ENCODE measurements around the gene BEST2.

BEST2 gene

DNA sequence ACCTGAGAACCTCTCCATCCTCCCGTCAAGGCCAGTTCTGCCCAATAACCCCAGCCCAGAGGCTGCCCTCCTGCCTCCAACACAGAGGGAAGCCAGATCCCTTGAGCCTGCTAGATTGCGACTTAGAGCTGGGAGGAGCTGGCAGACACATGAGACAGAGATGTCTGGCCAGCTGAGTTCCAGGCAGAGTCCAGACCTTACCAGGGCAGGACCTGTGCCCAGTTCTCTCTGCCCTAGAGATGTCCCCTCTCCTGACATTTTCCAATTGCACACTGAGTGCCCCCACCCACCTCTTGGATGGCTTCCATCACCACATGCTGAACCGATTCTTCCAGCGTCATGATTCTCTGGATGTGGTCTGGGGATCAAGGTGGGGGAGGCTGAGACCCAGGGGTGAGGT, 20.7 kb downstream of the BEST2 start:
- no peak for DNase-seq

DNA sequence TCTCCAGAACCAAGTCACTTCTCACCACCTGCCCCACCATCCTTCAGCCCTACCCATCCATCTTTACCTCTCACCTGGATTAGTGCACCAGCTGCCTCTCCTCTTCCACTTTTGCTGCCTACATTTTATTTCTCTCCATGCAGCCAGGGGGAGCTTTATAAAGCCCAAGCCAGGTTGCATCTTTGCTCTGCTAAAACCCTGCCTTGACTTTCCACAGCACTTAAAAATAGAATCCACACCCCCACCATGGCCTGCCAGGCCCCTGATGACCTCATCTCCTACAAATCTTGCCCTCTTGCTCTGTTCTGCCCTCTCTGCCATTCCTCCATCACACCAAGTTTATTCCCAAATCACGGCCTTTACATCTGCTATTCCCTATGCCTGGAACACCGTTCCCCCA, 22.0 kb downstream of the BEST2 start:
- peak; percentile 56 for DNase-seq

DNA sequence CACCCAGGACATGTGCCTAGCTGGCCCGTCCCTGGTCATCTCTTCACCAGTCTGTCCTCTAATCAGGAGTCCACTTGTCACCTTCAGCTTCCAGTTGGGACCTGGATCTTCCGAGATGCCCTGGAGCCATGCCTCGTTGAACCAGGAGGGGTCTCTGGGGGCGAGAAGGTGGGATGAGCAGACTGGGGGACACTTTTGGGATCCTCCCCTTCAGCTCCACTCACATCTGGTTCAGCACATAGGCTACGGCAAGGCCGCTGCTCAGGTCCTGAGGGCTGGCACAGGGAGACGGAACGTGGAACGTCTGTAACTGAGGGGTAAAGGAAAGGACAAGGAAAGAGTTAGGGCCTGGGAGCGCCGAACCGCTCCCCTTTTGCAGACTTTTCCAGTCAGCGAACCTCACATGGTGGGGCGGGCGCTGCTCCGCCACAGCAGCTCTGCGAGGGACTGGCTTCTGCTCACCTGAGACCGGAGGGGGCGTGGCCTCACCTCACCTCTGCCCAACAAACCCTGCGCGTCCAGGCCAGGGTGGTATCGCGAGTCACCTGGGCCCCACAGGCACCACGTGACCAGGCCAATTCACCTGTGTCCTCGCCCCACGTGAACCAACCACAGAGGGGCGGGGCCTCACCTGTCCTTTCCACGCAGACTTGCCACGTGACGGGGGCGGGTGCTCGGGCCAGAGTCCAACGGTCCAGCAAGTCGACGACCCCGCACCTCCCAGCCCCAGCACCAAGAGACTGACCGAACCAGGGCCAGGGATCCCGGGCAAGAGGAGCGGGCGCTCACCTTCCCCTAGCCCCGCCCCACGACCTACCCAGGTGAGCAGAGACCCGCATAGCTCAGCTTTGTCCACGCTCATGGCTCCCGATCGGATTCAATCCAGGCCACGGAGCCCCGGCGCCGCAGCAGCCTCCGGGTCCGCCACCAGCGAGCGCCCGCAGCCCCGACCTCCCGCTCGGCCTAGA, 23.3 kb downstream of the BEST2 start, which contains the start of gene HOOK2:
Gene HOOK2 (minus strand): TSS at position 965 of the 968 bp plus-strand sequence. CDS start 103 bp downstream, at position 862.
- DNase-seq, result no peak

DNA sequence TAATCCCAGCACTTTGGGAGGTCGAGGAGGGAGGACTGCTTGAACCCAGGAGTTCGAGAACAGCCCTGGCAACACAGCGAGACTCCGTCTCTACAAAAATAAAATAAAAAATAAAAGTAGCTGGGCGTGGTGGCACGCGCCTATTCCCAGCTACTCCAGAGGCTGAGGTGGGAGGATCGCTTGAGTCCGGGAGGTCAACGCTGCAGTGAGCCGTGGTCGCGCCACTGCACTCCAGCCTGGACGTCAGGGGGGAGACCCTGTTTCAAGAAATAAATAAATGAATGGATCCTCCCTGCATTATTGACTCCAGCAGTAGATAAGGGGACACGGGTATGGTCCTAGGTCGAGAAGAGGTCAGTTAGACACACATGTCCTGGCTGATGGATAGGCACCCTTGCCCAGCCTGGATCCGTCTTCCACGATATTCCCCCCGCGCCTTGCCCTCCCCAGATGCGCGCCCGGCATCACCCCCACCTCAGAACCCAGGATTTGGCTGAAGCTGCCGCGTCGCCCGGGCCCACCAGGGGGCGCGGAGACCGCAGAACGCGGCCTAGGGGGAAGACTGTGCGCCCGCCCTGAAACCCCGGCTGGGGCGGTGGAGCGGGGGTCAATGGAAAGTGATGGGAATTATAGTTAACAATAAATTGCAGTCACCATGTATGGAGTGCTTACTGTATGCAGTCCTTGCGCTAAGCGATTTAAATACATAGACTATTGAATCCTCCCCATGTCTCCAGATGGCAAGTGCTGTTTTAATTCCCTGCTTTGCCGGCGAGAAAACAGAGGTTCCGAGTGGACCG, 25.8 kb downstream of the BEST2 start:
- DNase-seq, result peak; percentile 73

DNA sequence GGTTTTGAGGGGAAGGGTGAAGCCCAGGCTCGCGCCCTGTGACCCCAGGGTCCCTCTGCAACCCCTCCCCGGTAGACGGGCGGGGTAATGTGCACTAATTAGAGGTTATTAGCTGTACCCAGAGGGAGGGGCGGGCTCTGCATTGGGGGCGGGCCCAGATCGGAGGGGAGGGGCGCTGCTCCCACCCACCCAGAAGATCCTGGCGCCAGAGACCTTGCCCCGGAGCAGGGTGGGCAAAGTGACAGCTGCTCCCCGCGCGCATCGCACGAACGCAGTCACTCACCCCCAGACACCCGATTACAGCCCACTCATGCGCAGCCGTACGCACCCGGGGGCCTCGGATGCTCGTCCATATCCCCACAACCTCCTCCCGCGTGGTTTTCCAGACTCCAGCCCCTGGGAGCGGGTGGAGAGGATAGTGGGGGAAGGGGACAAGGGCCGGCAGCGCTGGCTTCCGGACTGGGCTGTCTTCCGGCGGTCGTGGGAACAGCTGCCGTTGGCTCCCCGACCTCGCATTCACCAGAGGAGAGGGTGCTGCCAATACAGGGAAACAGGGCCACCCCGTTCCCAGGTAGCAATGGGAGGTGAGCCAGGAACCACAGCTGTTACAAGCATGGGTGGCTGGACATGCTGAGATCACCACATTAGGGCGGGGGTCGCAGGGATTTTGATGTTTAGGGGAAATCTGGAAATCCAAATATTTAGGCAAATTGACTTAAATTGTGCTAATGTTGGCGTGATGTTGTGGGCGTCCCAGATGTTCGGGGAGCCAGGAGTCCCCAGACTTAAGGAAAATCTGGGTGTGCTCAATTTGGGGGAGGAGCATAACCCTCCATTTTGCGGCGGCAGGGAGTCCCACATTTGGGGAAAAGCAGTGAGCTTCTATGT, 26.7 kb downstream of the BEST2 start:
- peak; percentile 64 for DNase-seq

DNA sequence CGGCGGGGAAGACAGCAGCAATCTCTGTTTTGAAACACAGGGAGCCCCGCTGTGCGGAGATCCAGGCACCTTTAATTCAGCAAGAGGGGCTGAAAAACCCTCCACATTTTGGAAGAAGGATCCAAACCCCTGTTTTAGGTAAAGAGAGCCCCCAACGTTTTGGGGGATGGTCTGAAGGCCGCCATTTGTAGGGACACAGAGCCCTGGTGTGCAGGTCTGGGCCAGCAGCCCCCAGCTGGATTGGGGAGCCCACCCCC, 27.2 kb downstream of the BEST2 start:
- DNase-seq, result no peak

DNA sequence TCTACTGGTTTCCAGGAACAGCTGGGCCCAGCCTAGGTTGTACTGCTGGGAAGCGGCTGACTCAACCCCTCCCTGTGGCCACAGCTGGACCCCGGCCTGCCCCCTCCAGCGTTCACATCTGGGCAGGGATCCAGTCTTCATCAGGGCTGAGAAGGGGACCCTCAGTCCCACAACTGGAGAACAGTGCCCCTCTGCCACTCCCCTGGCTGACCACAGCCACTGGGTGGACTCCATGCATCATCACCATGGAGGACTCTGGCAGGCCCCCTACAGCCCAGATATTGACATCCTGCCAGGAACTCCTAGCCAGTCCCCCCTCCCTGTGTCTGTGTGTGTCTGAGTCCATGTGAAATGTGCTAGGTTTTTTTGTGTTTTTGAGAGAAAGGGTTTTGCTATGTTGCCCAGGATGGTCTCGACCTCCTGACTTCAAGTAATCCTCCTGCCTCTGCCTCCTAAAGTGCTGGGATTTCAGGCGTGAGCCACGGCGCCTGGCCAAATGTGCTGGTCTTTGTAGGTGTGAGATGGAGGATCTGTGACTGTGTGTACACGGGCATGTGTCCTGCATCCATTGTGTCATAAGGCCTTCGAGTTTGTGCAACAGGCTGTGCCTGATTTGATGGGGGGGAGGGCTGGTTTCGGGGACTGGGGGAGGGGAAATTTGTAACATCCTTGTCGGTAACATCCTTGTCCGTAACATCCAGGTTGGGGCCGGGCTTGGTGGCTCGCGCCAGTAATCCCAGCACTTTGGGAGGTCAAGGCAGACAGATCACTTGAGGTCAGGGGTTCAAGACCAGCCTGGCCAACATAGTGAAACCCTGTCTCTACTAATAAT, 27.8 kb downstream of the BEST2 start:
- DNase-seq, result peak; percentile 63

DNA sequence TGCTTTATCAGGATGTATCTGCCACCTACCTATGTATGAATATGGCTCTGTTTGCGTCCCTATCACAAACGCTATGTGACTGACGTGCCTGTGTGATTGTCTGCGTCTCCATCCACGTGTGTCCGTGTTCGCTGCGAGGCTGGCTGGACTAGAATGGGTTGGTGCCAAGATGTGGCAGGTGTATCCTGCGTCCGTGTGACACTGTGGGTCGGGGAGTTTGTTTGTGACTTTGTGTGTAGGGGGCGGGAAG, 30.5 kb downstream of the BEST2 start:
- no peak for DNase-seq

DNA sequence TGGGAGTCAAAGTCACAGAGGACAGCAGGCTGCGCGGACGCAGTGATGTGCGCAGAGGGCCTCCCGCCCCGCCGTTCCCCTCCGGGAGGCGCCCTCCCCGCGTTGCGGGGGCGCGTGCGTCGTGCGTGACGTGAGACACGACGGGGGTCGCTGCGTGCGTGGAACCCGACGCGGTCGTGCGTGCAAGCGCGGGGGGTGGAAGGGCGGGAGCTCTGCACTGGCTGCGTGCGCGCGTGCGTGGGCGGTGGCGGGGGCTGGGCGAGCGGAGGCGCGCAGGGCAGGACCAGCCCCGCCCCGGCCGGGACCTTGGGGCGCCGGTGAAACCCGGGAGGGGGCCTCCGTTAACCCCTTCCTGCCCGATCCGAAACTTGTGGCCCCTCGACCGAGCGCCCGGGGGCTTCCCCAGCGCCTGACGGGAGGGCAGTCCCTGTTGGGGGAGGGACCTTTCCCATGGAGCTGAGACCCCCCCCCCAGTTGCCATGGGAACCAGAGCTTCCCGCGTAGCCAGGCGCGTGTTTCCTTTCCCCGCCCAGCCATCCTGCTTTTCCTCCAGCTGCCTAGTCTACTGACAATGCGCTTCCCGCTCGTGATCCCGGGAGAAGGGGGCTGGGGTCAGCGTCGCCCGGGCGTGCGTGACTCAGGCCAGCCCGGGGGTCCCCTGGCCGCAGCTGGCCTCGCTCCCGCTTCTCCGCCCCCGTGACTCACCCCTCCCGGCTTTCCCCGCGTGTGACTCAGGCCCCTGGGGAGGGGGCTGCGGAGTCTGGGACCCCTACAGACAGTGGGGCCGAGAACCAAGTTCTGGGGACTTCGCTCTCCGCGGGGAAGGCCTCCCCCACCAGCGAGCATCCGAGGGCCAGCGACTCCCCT, 31.1 kb downstream of the BEST2 start:
- peak; percentile 89 for DNase-seq

DNA sequence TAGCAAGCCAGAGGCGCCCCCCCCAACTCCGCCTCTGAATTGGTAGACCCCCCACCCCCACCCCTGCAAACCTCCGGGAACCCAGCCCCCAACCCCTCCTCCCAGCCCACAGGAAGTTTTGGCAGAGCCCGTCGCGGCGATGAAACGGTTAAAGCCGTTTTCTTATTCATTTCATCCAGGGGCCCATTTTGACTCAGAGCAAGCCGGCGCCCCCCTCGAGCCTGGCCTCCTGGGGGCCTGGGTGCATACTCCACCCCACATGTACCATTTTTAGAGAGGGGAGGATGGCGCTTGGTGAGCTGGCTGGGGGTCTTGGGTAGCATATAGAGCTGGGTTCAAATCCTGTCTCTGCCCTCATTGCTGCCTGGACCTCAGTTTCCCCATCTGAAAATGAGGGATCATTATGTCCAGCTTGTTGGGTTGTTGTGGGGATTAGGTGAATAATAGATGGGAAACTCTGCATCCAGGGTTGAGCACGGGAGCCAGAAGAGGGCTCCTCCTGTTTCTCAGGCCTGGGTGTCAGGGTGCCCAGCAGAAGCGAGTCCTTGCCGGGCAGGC, 31.8 kb downstream of the BEST2 start:
- no peak for DNase-seq

DNA sequence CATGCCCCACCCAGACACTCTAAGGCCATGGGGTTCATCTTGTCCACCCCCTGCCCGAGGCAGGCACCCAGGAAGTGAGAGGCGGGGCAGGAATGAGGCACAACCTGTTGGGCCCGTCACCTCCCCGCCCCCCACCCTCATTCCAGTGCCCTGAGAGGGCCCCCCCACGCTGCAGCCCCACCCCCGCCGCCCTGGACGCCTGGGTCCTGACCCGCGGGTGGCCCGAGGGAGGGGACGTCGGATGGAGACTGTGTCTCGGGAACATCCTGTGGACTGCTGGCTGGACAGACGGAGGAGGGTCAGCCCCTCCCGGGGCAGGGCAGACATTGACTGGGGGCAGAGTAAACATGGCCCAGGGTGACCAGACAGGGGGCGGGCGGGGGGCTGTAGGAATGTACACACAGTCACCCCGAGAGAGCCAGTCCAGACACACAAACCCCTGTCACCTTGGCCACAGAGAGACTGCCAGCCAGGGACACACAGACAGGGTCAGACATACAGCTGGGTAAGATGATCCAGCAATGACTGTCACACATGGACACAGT, 32.3 kb downstream of the BEST2 start:
- no peak for DNase-seq

DNA sequence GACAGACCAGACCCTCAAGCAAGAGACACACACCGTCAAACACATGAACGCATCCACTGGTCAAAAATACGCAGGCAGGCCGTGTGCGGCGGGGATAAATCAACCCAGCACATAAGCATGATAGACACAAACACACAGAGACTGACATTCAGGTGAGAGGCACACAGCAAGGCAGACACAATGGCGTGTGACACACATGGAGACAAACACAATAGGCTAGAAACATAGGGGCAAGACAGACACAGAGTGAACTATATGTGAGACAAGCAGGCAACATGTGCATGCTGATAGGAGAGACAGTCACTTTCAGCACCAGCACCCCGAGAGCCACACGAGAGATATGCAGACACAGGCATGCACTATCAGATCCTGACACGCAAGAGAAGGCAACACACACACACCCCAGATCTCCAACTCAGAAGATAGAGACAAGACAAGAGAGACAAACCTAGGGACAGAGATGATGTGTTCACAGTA, 32.8 kb downstream of the BEST2 start:
- no peak for DNase-seq

DNA sequence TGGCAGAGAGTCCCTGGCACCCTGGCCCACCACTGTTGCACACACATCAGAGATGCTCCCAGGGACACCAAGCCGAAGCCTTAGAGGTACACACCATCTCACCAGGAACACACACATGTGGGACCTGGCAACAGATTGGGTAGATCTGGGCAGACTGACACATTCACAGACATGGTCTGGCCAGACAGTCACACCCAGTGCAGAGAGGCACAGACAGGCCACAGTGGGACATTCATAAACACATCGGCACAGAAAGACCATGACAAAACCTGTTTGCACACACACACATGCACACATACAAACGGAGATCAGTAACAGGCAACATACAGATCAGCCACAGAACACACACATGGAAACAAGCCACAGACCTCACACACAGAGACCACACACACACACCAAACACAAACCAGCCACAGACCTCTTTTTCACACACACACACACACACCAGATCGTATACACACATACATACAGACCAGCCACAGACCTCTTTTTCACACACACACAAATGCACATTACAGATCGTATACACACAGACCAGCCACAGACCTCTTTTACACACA, 33.4 kb downstream of the BEST2 start:
- peak; percentile 80 for DNase-seq

DNA sequence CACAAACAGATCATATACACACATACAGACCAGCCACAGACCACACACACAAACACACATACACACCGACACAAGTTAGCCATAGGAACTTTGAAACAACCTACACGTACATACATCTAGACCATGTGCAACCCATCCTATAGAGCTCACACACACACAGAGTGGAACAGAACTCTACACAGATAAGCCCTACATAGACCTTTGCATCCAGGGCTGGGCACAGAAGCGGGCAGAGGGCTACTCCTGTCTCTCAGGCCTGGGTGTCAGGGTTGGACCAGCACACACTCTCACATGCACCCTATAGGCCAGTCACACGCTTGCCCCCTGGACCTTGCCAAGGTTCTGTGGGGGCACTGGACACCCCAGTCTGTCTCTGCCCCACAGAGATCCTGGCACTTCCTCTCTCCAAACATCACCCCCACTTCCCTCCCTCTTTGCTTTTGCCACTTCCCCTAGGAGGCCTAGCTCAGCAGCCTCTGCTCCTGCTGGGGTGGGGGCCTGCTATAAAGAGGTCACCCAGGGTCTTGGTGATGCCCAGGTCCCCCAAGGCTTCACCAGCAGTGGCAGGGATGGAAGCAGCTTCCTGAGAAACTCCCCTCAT, 33.9 kb downstream of the BEST2 start:
- peak; percentile 84 for DNase-seq

DNA sequence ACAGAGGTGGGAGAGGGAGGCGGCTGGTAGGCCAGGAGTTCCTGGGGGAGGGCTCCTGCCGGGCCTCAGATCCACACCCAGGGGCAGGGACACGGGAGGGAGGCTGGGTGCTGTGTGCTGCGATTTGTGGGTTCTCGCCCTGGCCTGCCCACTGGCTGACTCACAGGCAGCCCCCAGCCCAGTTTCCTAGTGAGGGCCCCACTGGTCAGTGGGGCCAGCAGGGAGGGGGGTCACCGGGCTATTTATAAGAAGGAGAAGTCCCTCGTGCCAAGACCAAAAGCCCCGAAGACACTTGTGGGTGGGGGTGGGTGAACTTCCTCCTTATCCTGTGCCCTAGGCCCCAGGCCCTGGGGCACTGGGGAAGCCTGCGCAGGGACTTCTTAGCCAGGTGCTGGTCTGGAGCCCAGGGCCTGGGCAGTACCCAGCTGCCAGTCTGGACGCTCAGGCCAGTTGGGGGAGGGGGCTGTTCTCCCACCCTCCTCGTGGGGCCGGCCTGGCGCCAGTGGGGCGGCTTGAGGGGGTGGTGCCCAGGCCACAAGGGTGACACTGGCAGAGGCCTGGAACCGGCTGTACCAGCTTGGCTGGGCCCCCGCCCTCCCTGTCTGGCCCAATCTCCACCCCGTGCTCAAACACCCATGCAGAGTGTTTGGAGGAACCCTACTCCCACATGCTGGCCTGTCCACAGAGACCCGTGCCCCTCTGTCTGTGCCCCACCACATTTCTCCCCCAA, 34.7 kb downstream of the BEST2 start:
- DNase-seq, result peak; percentile 91

DNA sequence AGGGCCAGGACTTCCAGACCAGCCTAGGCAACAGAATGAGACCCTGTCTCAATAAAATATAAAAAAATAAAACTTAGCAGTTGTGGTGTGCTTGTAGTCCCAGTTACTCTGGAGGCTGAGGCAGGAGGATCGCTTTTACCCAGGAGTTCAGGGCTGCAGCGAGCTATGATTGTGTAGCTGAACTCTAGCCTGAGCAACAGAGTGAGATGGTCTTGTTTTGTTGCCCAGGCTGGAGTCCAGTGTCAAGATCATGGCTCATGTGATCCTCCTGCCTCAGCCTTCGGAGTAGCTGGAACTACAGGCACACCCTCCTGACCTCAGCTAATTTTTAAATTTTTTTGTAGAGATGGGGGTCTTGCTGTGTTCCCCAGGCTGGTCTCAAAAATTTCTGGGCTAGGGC, 35.4 kb downstream of the BEST2 start:
- DNase-seq, result no peak

DNA sequence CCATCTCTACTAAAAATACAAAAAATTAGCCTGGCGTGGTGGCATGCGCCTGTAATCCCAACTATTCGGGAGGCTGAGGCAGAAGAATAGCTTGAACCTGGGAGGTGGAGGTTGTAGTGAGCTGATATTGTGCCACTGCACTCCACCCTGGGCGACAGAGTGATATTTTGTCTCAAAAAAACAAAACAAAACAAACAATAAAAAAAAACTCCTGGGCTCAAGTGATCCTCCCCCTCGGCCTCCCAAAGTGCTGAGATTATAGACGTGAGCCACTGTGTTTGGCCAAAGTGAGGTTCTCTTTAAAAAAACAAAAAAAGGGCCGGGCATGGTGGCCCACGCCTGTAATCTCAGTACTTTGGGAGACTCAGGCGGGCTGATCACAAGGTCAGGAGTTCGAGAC, 35.9 kb downstream of the BEST2 start:
- DNase-seq, result no peak

DNA sequence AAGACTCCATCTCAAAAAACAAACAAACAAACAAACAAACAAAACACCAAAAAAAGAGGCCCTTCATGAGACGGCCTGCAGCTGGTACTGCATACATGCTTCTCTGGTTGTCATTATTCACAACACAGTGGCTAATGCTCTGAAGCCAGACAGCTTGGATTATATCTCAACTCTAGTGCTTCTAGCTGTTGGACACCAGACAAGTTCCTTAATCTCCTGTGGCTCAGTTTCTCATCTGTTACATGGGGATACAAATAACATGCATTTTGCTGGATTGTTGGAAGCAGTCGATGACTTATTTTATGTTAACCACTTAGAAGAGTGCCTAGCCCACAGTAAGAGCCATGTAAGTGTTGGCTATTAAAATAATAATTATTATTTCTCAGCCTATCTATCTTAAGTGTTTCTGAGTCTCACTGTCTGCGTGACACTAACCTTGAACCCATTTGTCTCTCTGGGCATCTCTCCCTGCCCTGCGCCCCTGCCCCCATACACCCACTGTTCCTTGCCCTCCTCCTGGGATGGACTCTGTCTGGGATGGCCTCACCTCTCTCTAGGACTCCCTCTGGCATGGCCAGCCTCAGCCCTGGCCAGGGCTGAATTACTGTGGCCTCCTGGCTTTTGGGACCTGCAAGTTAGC, 36.6 kb downstream of the BEST2 start:
- peak; percentile 22 for DNase-seq

DNA sequence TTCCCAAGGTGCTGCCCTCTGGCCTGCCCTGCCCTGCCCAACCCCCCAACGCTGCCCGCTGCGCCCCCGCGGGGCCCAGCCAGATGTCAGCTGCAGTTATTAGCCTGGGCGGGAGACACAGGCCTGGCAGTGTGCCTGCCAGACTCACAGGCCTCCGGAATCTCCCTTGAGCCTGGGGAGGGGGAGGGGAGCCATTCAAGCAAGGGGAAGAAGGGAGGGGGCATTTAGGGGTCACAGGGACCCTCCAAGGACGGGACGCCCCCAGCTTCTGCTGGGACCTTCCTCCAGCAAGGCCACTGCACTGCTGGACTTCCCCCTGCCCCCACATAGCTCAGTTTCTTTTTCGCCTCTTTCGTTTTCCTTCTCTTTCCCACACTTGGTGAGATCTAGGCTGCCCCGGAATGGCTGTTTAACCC, 37.1 kb downstream of the BEST2 start:
- peak; percentile 55 for DNase-seq

Measured in MV-4-11 (cell line).